ENCODE data around the gene THSD1.
A peak's percentile ranks its signal among the peaks of the same experiment; 100 is the strongest.

THSD1 gene

GRCh38 chr13:52447815-52448552 lies 42.0 kb upstream of the THSD1 start (continued):
- TF ChIP-seq PRDM2 (tag by site-specific recombination; IDR thresholded peaks at IDR 0.05; ENCODE audit: borderline replicate concordance) (no peak), ZBTB48 (tag by site-specific recombination; IDR thresholded peaks at IDR 0.05) (peak; percentile 63; the same call in 1 of the 2 replicates), ZNF121 (tag by site-specific recombination; IDR thresholded peaks at IDR 0.05) (no peak), ZNF138 (tag by site-specific recombination; IDR thresholded peaks at IDR 0.05; ENCODE audit: borderline replicate concordance) (no peak), ELK4 (IDR thresholded peaks at IDR 0.05; ENCODE audit: borderline replicate concordance, low read depth, low read length) (no peak), ZBTB8A (tag by site-specific recombination; IDR thresholded peaks at IDR 0.05) (peak; percentile 71), ZFP69B (tag by site-specific recombination; IDR thresholded peaks at IDR 0.05) (no peak), ZSCAN18 (tag by site-specific recombination; IDR thresholded peaks at IDR 0.05) (no peak), ZNF843 (tag by site-specific recombination; IDR thresholded peaks at IDR 0.05) (no peak), ZEB2 (tag by site-specific recombination; IDR thresholded peaks at IDR 0.05) (no peak), ZNF324 (tag by site-specific recombination; IDR thresholded peaks at IDR 0.05) (no peak), SP2 (tag by site-specific recombination; IDR thresholded peaks at IDR 0.05) (no peak), GLIS1 (tag by site-specific recombination; IDR thresholded peaks at IDR 0.05) (peak; percentile 52), ZNF585B (tag by site-specific recombination; IDR thresholded peaks at IDR 0.05) (no peak), ZNF214 (tag by site-specific recombination; IDR thresholded peaks at IDR 0.05; ENCODE audit: borderline replicate concordance) (no peak), ZNF280D (tag by site-specific recombination; IDR thresholded peaks at IDR 0.05) (no peak), ZNF274 (IDR thresholded peaks at IDR 0.05; ENCODE audit: low read length) (no peak), ZNF274 (tag by site-specific recombination; IDR thresholded peaks at IDR 0.05; ENCODE audit: borderline replicate concordance) (no peak), REPIN1 (tag by site-specific recombination; IDR thresholded peaks at IDR 0.05; ENCODE audit: low read depth) (no peak), ZNF132 (tag by site-specific recombination; IDR thresholded peaks at IDR 0.05; ENCODE audit: borderline replicate concordance) (no peak), SALL2 (tag by site-specific recombination; IDR thresholded peaks at IDR 0.05; ENCODE audit: borderline replicate concordance) (no peak), PATZ1 (tag by site-specific recombination; IDR thresholded peaks at IDR 0.05) (no peak), ZNF561 (tag by site-specific recombination; IDR thresholded peaks at IDR 0.05; ENCODE audit: borderline replicate concordance) (0 out of 2 replicates have a peak, but pooled peaks have one; percentile 8), ZNF341 (tag by site-specific recombination; IDR thresholded peaks at IDR 0.05; ENCODE audit: low read depth) (no peak), SCRT2 (tag by site-specific recombination; IDR thresholded peaks at IDR 0.05) (no peak), ZNF302 (tag by site-specific recombination; IDR thresholded peaks at IDR 0.05; ENCODE audit: low read depth) (no peak), RBAK (tag by site-specific recombination; IDR thresholded peaks at IDR 0.05) (no peak)

All from HEK293 (cell line).